G401.6 (cell line): Measurements from ENCODE around the gene LNPK.
"Not testable (repeated sequence)": the region's sequence is repeated elsewhere in the genome, so short reads cannot be mapped to it uniquely, and the experiment has no call there.

Experiments
- FAIRE-seq: peaks from 2 replicates; lab custom pipeline; 2012; peaks lifted over from hg19 to GRCh38; lab: Jason Lieb, UNC

LNPK gene

DNA sequence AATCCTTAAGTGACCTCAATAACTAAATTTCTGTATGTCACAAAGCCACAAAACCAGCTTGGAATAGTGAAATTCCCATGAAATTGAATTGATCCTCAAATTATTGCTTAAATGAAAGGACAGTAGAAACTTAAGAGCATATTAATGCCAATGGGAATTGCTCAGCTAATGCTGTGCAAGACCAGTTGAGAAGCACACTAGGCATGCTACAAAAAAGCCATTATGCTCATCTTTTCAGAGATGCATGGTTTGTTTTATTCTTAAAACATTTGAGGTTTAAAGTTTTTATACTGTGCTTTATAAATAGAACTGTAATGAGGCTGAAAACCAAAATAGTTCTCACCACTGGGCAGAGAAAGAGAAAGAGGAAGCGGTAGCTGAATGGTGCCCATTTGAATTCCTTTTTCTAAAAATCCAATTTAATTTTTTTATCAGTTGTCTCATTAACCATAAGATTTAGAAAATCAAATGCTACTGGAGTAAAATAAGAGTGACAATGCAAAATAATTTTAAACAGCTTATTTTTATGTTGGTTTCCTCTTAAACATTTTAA, 98.6 kb downstream of the LNPK start:
- FAIRE-seq, result no peak

DNA sequence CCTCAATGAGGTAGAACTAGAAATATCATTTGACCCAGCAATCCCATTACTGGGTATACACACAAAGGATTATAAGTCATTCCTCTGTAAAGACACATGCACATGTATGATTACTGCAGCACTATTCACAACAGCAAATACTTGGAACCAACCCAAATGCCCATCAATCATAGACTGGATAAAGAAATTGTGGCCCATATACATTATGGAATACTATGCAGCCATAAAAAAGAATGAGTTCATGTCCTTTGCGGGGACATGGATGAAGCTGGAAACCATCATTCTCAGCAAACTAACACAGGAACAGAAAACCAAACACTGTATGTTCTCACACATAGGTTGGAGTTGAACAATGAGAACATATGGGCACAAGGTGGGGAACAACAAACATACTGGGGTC, 106.1 kb downstream of the LNPK start:
- not testable (repeated sequence) for FAIRE-seq

DNA sequence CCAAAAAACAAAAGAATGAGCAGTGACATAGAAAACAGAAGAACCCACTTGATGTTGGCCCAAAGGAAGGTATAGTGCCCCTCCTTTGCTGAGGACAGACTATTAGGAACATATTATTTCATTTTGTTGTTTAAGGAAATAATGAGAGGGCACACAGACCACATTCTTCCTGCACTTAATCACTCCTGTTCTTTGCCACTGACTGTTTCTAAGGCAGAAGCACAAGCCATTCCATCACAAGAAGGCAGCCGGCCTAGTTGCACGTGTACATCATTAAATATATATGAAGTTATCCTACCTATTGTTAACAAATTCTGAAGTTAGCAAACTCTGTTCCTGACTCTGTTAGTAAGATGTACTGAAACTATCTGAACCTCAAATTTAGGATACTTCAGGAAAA, 110.0 kb downstream of the LNPK start:
- FAIRE-seq, result no peak

DNA sequence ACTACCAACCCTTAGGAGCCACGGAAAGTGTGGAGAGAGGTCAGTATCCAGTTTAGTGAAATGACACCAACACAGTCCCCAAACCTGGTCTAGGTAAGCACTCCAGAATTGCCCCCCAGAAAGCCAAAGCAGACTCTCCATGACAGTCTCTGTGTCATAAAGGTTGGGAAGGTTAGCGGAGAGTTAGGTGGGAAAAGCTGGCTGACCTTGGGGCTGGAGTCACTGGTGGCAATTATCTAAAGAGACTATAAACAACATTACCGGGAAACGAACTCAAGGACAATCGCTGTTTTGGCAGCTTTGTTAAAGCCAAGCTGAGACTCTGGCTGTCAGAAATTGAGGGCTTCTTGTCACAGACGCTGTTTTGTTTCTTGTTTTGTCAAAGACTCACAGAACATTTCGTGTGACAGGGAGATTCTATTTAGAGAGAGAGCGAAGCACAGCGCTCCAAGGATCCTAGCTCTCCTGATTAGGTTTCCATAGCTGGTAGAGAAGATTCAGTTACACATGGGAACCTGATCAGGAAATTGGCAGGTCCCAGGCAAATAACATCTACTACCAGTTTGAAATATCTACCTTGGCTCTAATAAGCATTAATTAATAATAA, 111.3 kb downstream of the LNPK start:
- FAIRE-seq, result no peak

DNA sequence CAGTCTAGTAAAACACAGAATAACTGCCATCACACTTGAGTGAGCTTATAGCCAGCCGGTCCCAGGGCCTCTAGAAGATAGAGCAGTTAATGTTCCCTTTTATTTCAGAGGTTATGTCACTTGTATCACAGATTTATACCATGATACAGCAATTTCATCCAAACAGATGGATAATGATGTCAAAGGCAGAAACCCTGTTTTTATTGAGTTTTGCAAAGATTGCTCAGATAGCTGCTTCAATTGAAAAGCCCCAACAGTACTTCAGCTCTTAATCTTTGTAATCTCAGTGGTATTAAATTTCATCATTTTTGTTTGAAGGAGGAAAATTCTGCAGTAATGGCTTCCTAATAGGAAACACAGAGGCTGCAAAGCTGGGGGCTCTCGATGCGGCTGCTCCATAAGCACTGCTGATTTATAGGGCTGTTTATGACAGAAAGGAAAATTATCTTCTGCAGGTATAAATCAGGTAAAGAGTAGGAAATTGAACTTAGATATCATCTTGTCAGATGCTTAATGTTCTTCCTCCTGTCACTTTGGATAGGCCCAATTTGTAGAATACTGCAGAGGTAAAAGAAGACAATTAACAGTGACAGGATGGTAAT, 112.3 kb downstream of the LNPK start:
- FAIRE-seq, result no peak

DNA sequence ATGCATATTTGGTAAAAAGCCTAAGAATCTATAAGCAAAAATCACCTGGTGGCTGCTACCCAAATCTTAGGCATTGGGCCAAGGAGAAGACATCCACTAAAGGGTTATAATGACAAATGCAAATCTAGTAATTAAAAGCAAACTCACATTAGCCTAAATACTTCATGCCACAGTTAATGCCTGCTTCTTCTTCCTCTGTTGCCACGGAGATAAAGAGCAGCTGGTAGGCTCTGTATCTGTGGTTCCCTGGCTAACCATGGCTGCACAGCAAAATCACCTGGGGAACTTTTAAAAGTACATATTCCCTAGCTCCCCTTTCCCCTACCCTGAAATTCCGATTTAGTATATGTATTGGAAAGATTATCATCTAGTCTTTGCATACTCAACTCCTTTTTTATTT, 114.3 kb downstream of the LNPK start:
- FAIRE-seq, result no peak

DNA sequence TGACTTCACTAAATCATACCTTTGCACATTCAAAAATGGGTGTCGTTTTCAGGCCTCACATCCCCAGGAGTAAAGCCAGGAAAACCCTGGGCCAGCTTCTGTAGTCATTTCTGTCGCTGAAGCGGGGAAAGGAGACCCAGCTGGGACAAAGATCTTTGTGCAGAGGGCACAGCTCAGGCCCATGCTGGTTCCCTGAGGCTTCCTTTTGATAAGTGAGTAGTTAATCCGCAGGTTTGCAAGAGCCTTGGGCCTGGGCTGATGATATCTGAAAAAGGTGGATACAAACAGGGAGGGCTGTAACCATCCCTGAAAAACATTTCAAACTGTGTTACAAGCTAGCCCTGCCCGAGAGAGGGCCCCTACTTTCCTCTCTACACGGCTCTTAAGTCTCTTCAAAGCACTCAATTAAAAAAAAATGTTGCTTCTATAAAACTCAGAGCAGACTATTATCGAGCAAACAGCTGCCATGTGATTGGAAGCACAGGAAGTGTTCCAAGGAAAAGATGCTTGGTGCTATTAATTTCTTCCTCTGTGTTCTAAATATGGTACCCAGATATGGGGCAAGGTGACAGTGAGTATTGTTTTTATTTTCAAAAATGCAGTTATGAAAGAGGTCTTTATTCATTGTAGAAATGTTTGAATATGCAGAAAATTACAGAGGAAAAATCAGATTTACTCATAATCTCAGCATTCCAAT, 117.2 kb downstream of the LNPK start:
- FAIRE-seq, result no peak

DNA sequence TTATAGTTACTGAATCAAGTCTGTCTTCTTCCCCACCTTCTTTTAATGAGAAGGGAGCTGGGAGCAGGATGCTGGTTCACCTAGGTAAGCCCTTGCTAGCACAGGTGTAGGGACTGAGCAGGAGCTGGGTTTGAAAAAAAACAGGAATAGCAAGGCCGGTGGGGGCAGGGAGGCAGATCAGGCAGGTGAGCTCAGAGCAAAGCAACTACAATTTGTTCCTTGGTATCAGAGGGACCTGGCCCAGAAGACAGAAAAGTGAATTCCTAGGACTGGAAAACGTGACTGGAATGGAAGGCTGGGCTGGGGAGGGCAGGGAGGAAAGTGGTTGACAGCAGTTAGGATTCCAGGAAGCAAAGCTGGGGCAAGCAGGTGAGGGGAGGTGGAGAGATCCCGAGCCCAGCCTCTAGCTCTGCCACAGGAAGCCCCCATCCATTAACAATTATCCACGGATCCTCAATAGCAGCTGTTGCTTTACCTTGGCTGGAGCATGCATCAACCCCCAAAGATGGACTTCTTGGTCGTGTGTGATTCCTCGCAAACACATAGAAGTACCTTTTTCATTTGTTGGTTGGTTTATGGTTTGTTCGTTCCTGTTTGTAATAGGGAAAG, 118.4 kb downstream of the LNPK start:
- FAIRE-seq, result no peak

DNA sequence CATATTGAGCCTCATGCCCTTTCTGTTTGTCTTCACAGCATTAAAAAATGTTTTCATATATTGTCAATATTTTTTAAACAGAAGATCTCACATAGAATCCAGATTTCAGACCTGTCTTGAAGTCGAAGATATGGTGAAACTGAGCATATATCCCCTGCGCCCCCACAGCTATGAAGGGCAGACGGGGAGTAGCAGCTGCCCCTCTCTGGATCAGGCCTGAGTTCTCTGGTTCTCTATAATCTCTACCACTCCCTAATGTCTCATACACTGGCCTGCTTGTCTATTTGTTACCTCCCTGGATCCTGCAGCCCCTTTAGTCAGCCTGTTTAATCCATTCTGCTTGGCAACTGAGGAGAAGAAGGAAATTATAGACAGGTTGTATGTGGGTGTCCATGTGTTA, 122.4 kb downstream of the LNPK start:
- FAIRE-seq, result no peak

DNA sequence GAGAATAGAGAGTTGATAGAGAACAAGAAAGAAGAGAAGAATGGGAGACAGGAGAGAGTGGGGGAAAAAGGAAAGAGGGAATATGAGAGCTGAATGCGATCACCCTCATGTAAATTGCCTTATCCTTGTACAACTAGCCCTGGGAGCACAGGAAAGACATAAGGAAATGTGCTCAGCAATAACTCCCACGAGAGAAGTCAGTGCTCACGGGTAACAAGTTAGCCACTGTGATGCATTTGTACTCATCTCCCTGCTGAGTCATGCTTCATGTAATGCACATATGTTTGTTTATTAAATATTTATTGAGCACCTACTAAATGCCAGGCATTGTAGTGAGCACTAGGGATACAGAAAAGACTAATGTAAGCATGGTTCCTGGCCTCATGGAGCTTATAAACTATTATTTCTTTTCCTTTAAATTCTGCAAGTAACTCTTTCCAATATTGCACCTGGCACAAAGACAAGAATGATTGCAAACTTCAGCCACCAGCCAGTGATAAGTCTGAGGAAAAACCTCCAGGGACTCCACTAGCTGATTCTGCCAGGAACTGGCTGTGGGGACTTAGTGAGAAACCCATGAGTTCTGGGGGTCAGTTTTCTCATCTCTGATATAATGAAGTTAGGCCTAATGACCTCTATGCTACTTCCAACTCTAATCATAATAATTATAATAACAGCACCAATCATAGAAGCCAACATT, 124.1 kb downstream of the LNPK start:
- no peak for FAIRE-seq

DNA sequence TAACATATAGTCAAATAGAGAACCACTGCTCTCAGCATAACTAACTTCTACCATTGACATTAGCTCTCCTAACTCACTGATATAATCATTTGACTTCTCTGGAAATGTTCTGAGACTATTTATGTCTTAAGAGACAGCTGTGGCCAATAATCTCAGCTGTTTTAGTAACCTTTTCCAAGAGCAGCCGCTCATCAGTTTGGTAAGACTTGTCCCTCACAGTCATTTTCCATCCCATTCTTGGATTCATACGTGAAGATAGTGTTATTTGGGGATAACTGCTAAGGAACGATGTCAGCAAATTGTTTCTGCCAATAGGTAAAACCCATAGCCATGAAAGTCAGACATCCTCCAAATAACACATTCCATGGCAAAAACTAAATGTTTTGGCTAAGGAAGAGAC, 127.8 kb downstream of the LNPK start:
- FAIRE-seq, result no peak
